GM23248 (cell line): ENCODE data around the gene SDF2L1. TPM values are rescaled to one million over a fixed set of nuclear protein-coding genes. Genes with fewer than 3 reads are reported as not detected.
"Not testable (repeated sequence)": the region's sequence is repeated elsewhere in the genome, so short reads cannot be mapped to it uniquely, and the experiment has no call there.

Experiments used
- DNase-seq: peaks from one replicate; pipeline ENCODE4 v3.0.0-alpha.2; 2015
- H2AFZ ChIP-seq: fragments of 200-600 bp; sonication (generic); 2 replicates; pipeline ENCODE4 v1.6.1; 2016; ENCODE audit warnings: antibody characterized with exemption
- H3F3A ChIP-seq: fragments of 200-600 bp; sonication (generic); 2 replicates; pipeline ENCODE4 v1.6.1; 2016; ENCODE audit warnings: mild to moderate bottlenecking, antibody characterized with exemption, mixed run types; ENCODE audit not compliant: insufficient read depth
- H3K27ac ChIP-seq: fragments of 200-600 bp; sonication (generic); 2 replicates; pipeline ENCODE4 v1.5.1; 2016; ENCODE audit warnings: mild to moderate bottlenecking
- H3K27me3 ChIP-seq: fragments of 200-600 bp; sonication (generic); replicated peaks from 2 replicates; pipeline ENCODE4 v1.6.1; 2016; ENCODE audit warnings: mild to moderate bottlenecking; ENCODE audit not compliant: insufficient read depth
- H3K36me3 ChIP-seq: fragments of 200-600 bp; sonication (generic); 2 replicates; pipeline ENCODE4 v1.6.1; 2016; ENCODE audit warnings: low read depth, mild to moderate bottlenecking
- H3K4me1 ChIP-seq: fragments of 200-600 bp; sonication (generic); 2 replicates; pipeline ENCODE4 v1.6.1; 2016; ENCODE audit warnings: mild to moderate bottlenecking; ENCODE audit not compliant: insufficient read depth
- H3K4me2 ChIP-seq: fragments of 200-600 bp; sonication (generic); one replicate; pipeline ENCODE4 v1.6.1; 2016; ENCODE audit warnings: mild to moderate bottlenecking; ENCODE audit not compliant: unreplicated experiment
- H3K4me3 ChIP-seq: fragments of 200-600 bp; sonication (generic); 2 replicates; pipeline ENCODE4 v1.5.1; 2016; ENCODE audit warnings: mild to moderate bottlenecking
- H3K79me2 ChIP-seq: fragments of 200-600 bp; sonication (generic); 2 replicates; pipeline ENCODE4 v1.6.1; 2016; ENCODE audit warnings: mild to moderate bottlenecking; ENCODE audit not compliant: insufficient read depth
- H3K9ac ChIP-seq: fragments of 200-600 bp; sonication (generic); 2 replicates; pipeline ENCODE4 v1.6.1; 2016; ENCODE audit warnings: mild to moderate bottlenecking
- H3K9me2 ChIP-seq: fragments of 200-600 bp; sonication (generic); 2 replicates; pipeline ENCODE4 v1.6.1; 2016; ENCODE audit warnings: mixed run types, mild to moderate bottlenecking, moderate library complexity; ENCODE audit not compliant: insufficient read depth
- H3K9me3 ChIP-seq: fragments of 200-600 bp; sonication (generic); one replicate; pipeline ENCODE4 v1.6.1; 2017; ENCODE audit warnings: low read depth
- H4K20me1 ChIP-seq: fragments of 200-600 bp; sonication (generic); 2 replicates; pipeline ENCODE4 v1.6.0; 2016; ENCODE audit not compliant: insufficient read depth
- EZH2 ChIP-seq: fragments of 200-600 bp; sonication (generic); IDR thresholded peaks from 2 replicates; pipeline ENCODE4 v1.6.1; 2018; ENCODE audit warnings: antibody characterized with exemption, mild to moderate bottlenecking; ENCODE audit not compliant: insufficient read depth, poor library complexity, severe bottlenecking
- EZH2phosphoT487 ChIP-seq: fragments of 200-600 bp; sonication (generic); IDR thresholded peaks from 2 replicates; pipeline ENCODE4 v1.6.1; 2018; ENCODE audit warnings: antibody characterized with exemption, moderate library complexity, mild to moderate bottlenecking, low read depth; ENCODE audit not compliant: insufficient read depth
- WGBS, 2 experiments: methylation state at CpG; one replicate each; pipeline ENCODE4 v1.1.6; 2015 to 2017; ENCODE audit warnings: low lambda C conversion rate in 2 of 2, low coverage in 1 of 2; ENCODE audit errors: missing lambda C conversion rate in 2 of 2; 5-methylcytosine and 5-hydroxymethylcytosine counted together
- in situ Hi-C: fragments of 300-500 bp; cut with MboI; formaldehyde crosslinking; loops from 2 replicates; pipeline ENCODE4 v1.15.0; 2020
- polyA plus RNA-seq: library from polyadenylated mRNA; unstranded; fragments of >200 nt; fragmentation: Nextera tagmentation; extraction: Ambion mirVana; gene quantifications from 2 replicates; pipeline ENCODE4 v1.2.1, GENCODE V29; 2016
- total RNA-seq: library from RNA; depleted of rRNA; stranded (reverse); fragments of >200 nt; shearing (Covaris generic); gene quantifications from 2 replicates; pipeline ENCODE4 v1.2.3, GENCODE V29; 2014

The SDF2L1 gene
- total and polyA plus RNA-seq, 2 experiments from 2014 or later, result 33.9 to 37.2 TPM

DNA sequence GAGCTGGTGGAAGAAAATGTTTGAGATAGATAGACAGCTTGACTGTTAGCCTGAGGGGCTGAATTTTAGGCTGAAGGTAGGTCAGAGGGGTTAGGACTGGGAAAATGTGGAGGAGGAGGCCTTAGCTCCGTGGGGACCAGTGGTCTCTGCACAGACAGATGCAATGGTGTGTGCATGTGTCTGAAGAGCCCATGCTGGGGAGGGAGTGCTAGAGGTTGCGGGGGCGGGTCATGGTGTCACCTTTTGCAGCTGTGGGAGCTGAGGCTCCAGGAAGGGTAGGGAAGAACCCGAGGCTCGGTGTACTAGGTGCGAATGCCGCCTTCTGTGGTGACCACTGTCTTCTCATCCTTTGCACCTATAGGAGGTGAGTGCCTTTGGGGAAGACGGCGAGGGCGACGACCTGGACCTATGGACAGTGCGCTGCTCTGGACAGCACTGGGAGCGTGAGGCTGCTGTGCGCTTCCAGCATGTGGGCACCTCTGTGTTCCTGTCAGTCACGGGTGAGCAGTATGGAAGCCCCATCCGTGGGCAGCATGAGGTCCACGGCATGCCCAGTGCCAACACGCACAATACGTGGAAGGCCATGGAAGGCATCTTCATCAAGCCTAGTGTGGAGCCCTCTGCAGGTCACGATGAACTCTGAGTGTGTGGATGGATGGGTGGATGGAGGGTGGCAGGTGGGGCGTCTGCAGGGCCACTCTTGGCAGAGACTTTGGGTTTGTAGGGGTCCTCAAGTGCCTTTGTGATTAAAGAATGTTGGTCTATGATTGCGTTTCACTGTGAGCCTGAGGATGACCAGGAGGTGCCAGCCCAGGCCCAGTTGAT is 1.6 kb downstream of the SDF2L1 start:
- Histone ChIP-seq H3K4me2 (peak overlapping the region; percentile 74), H3F3A (no peaks in the 10 kb centered on the region), H3K9ac (peak overlapping the region; percentile 84; the same call in 1 of the 2 replicates), H3K9me3 (no peaks in the 10 kb centered on the region), H3K36me3 (no peaks in the 10 kb centered on the region), H3K9me2 (no peaks in the 10 kb centered on the region), H3K79me2 (peaks cover 5% of the 10 kb centered on the region; the same call in 1 of the 2 replicates), H3K27me3 (no peaks in the 10 kb centered on the region), H3K4me1 (no peaks in the 10 kb centered on the region), H2AFZ (no peak overlapping the region), H3K4me3 (peak overlapping the region; percentile 76), H4K20me1 (no peaks in the 10 kb centered on the region), H3K27ac (no peak overlapping the region)
- 93 to 94% methylated on average over 19 to 22 of the region's 22 CpGs for WGBS, 2 experiments
- TF ChIP-seq EZH2 (no peak), EZH2phosphoT487 (no peak)
- in situ Hi-C loops, result loop anchor here (25.0 kb wide), 1 partner anchor 181 kb away; the partner anchor contains the start of gene TMEM191C
- no peak for DNase-seq

GRCh38 chr22:21645513-21645912 is 3.4 kb downstream of the SDF2L1 start:
- H2AFZ ChIP-seq, H3K27ac ChIP-seq, H3K4me2 ChIP-seq, H3K36me3 ChIP-seq, H3K9me3 ChIP-seq, H3K9ac ChIP-seq, H3K4me3 ChIP-seq, H3F3A ChIP-seq, H4K20me1 ChIP-seq, H3K27me3 ChIP-seq, H3K79me2 ChIP-seq, DNase-seq, H3K9me2 ChIP-seq, H3K4me1 ChIP-seq: not testable (repeated sequence)
- in situ Hi-C loops, result loop anchor here (25.0 kb wide), 1 partner anchor 183 kb away; the partner anchor contains the start of gene TMEM191C
- WGBS, 2 experiments, result 92 to 93% methylated on average over 6 of the region's 6 CpGs

DNA sequence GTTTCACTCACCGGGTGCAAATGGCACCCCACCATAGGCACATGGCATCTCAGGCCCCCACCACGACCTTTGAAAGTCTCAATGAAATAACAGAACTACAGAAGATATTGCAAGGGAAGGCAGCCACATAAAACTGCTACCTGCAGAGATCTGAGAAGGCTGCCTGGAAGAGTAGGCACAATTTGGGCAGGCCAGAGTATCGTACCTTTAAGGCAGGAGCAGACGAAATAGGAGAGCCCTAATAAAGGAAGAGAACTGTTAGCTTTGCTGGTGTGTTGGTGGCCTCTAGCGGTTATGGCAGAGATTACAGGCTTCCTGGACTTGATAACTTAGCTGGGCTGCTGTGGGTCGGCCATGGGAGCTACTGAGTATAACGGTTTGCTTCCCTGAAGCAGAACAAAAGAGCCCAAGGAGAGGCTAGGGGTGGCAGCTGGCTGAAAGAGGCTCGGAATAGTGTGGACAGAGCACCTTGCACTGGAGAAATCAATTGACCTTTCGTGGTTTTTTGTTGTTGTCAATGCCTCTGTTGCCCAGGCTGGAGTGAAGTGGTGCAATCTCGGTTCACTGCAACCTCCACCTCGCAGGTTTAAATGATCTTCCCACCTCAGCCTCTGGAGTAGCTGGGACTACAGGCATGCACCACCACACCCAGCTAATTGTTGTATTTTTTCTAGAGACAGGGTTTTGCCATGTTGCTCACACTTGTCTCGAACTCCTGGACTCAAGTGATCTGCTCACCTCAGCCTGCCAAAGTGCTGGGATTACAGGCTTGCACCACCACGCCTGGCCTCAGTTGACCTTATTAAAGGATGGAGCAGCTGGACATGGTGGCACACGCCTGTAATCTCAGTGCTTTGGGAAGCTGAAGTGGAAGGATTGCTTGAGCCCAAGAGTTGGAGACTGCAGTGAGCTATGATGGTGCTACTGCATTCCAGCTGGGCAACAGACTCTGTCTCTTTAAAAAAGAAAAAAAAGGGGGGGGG is 4.8 kb downstream of the SDF2L1 start:
- peaks cover 5% of the 10 kb centered on the region; the same call in 1 of the 2 replicates for H3K79me2 ChIP-seq
- DNase-seq, result peak; percentile 85
- peaks cover 8% of the 10 kb centered on the region; the same call in 1 of the 2 replicates for H3F3A ChIP-seq
- no peaks in the 10 kb centered on the region for H4K20me1 ChIP-seq
- H3K27ac ChIP-seq, result no peak overlapping the region
- 0 out of 2 replicates have a peak, but pooled peaks cover 7% of the 10 kb centered on the region for H3K4me1 ChIP-seq
- WGBS, 2 experiments, result 38 to 44% methylated on average over 14 of the region's 14 CpGs
- H3K27me3 ChIP-seq, result no peaks in the 10 kb centered on the region
- no peaks in the 10 kb centered on the region for H3K36me3 ChIP-seq
- no peak overlapping the region; the same call in 1 of the 2 replicates for H2AFZ ChIP-seq
- no peak overlapping the region for H3K4me2 ChIP-seq
- H3K9me3 ChIP-seq, result no peaks in the 10 kb centered on the region
- no peaks in the 10 kb centered on the region for H3K9me2 ChIP-seq
- H3K4me3 ChIP-seq, result no peak overlapping the region
- in situ Hi-C loops, result loop anchor here (25.0 kb wide), 1 partner anchor 185 kb away; the partner anchor contains the start of gene TMEM191C
- H3K9ac ChIP-seq, result no peak overlapping the region
- TF ChIP-seq EZH2phosphoT487 (no peak), EZH2 (no peak)

GRCh38 chr22:21650280-21650679 is 8.2 kb downstream of the SDF2L1 start:
- in situ Hi-C loops, result no loop called here
- no peaks in the 10 kb centered on the region for H3K36me3 ChIP-seq
- H3F3A ChIP-seq, result peaks cover 8% of the 10 kb centered on the region; the same call in 1 of the 2 replicates
- H3K4me3 ChIP-seq, result no peak overlapping the region
- TF ChIP-seq EZH2 (no peak), EZH2phosphoT487 (no peak)
- no peaks in the 10 kb centered on the region for H3K79me2 ChIP-seq
- H3K27me3 ChIP-seq, result no peaks in the 10 kb centered on the region
- H3K9ac ChIP-seq, result no peak overlapping the region
- H4K20me1 ChIP-seq, result no peaks in the 10 kb centered on the region
- WGBS, 2 experiments, result 88 to 96% methylated on average over 7 of the region's 7 CpGs
- no peak overlapping the region for H2AFZ ChIP-seq
- no peak for DNase-seq
- 0 out of 2 replicates have a peak, but pooled peaks cover 7% of the 10 kb centered on the region for H3K4me1 ChIP-seq
- no peaks in the 10 kb centered on the region for H3K9me2 ChIP-seq
- H3K9me3 ChIP-seq, result no peaks in the 10 kb centered on the region
- H3K4me2 ChIP-seq, result no peak overlapping the region
- H3K27ac ChIP-seq, result no peak overlapping the region
